Caco-2 (cell line): ENCODE results near the gene CFAP99. TPM values are rescaled to one million over a fixed set of nuclear protein-coding genes. Genes with fewer than 3 reads are reported as not detected.

Experiments
- BruUV-seq: library from RNA; stranded (reverse); fragments of 400-500 nt; replicated peaks from 2 replicates; lab custom pipeline; 2021; lab: Mats Ljungman, UMichigan
- CTCF ChIA-PET: fragments of 300-600 bp; sonication (Branson Sonifier 250); formaldehyde crosslinking; loops from one replicate; lab custom pipeline; 2022; ENCODE audit warnings: antibody characterized with exemption; lab: Charles Lee
- POLR2A ChIA-PET: fragments of 300-600 bp; sonication (Branson Sonifier 250); formaldehyde crosslinking; loops from one replicate; lab custom pipeline; 2022; ENCODE audit warnings: antibody characterized with exemption; lab: Charles Lee
- DNase-seq, 2 experiments: peaks; one replicate each; pipeline versions ENCODE4 v3.0.0 to v3.0.0-alpha.2; 2020 to 2022
- H3K27me3 ChIP-seq: replicated peaks from 2 replicates; pipeline ENCODE4 v1.6.0; 2011; ENCODE audit warnings: low read length; ENCODE audit not compliant: control insufficient read depth, insufficient read depth
- H3K36me3 ChIP-seq: 2 replicates; pipeline ENCODE4 v1.5.1; 2011; ENCODE audit warnings: low read length; ENCODE audit not compliant: control insufficient read depth, insufficient read depth
- H3K4me1 ChIP-seq: fragments of 250-450 bp; sonication (Bioruptor Pico); 2 replicates; pipeline ENCODE4 v1.5.1; 2020; ENCODE audit warnings: mild to moderate bottlenecking
- H3K4me3 ChIP-seq: 2 replicates; pipeline ENCODE4 v1.5.1; 2011; ENCODE audit warnings: low read depth, mild to moderate bottlenecking, control low read depth, low read length
- H3K9me3 ChIP-seq: fragments of 250-450 bp; sonication (Bioruptor Pico); 2 replicates; pipeline ENCODE4 v1.5.1; 2020; ENCODE audit warnings: mild to moderate bottlenecking, moderate library complexity
- H3K27ac Mint-ChIP-seq: one replicate; pipeline ENCODE4 v1.8.0; 2022; ENCODE audit warnings: mixed read lengths; ENCODE audit not compliant: unreplicated experiment
- H3K27me3 Mint-ChIP-seq: one replicate; pipeline ENCODE4 v1.8.0; 2022; ENCODE audit warnings: mixed read lengths; ENCODE audit not compliant: insufficient read depth, unreplicated experiment
- H3K36me3 Mint-ChIP-seq: one replicate; pipeline ENCODE4 v1.8.0; 2022; ENCODE audit warnings: mild to moderate bottlenecking, mixed read lengths; ENCODE audit not compliant: insufficient read depth, unreplicated experiment
- H3K4me1 Mint-ChIP-seq: one replicate; pipeline ENCODE4 v1.8.0; 2022; ENCODE audit warnings: low read depth, mixed read lengths; ENCODE audit not compliant: unreplicated experiment
- H3K4me3 Mint-ChIP-seq: one replicate; pipeline ENCODE4 v1.8.0; 2022; ENCODE audit warnings: mild to moderate bottlenecking, moderate library complexity, mixed read lengths; ENCODE audit not compliant: unreplicated experiment
- H3K9me3 Mint-ChIP-seq: one replicate; pipeline ENCODE4 v1.8.0; 2022; ENCODE audit warnings: mixed read lengths; ENCODE audit not compliant: unreplicated experiment
- intact Hi-C: fragments of 100-400 bp; cut with micrococcal nuclease; formaldehyde crosslinking; loops from one replicate; pipeline ENCODE4 v1.10.0; 2022; ENCODE audit not compliant: unreplicated experiment
- total RNA-seq: library from RNA; stranded (reverse); gene quantifications from 2 replicates; pipeline ENCODE4 v1.2.3, GENCODE V29; 2022
- TF ChIP-seq, protein P1 (sequence below), 2 experiments: fragments of 200-600 bp in 1 of 2; IDR thresholded peaks; 1 replicate in 1 of 2; 2 replicates in 1 of 2; pipeline versions ENCODE4 v1.5.1 to v1.8.0; 2011 to 2022; ENCODE audit warnings: antibody characterized with exemption in 1 of 2, control low read depth in 1 of 2, inconsistent platforms in 1 of 2, low read depth in 1 of 2, low read length in 1 of 2, mild to moderate bottlenecking in 1 of 2, moderate library complexity in 1 of 2; ENCODE audit not compliant: insufficient read depth in 1 of 2, severe bottlenecking in 1 of 2, unreplicated experiment in 1 of 2

The CFAP99 gene
- total RNA-seq, 1 experiment from 2014 or later, result not detected

DNA sequence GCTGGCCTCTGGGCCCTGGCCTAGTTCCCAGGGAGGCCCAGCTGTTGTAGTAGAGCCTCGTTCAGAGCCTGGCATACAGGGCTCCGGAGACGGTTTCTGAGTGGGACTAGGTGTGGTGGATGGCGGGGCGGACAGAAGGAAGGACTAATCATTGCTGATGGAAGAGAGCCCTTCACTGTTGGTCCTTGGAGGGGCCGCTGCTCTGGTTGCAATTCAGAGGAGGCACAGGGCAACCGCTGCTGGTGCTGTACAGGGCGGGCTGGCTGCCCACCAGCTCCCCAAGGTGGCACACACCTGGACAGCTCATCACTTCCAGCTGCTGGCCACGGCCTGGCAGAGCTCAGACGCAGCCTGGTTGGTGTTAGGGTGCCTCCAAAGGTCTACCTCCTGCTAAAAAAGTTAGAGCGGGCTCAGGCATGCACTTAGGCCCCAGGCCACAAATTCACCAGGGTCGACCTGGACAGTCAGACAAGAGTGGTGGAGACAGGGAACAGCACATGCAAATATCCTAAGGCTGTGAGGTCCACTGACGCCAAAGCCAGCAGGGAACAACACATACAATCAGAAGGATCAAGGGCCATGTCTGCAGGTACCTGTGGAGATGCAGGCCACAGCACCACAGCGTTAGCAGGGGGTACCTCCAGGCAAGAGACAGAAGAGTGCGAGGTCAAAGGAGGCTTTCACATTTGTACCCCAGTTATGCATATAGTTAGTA lies 42.6 kb downstream of the CFAP99 start:
- intact Hi-C loops, result loop anchor here (5.0 kb wide), 2 partner anchors 44 to 219 kb away; partner anchors contain the start of genes CFAP99, HAUS3, POLN and ZFYVE28
- Mint-ChIP-seq H3K27me3 (no peaks in the 10 kb centered on the region), H3K4me3 (peak overlapping the region; percentile 70), H3K9me3 (no peaks in the 10 kb centered on the region), H3K36me3 (peaks cover 5% of the 10 kb centered on the region), H3K27ac (peak overlapping the region; percentile 39), H3K4me1 (peaks cover 8% of the 10 kb centered on the region)
- DNase-seq, result no peak
- POLR2A ChIA-PET, result interaction anchor here (0.6 to 1.2 kb wide), 3 partner anchors 75 to 199 kb away, joined by 3 to 4 read pairs (median 4); partner anchors contain the start of gene FAM193A
- Histone ChIP-seq H3K9me3 (no peaks in the 10 kb centered on the region), H3K36me3 (no peaks in the 10 kb centered on the region), H3K4me3 (no peak overlapping the region), H3K27me3 (no peaks in the 10 kb centered on the region), H3K4me1 (peaks cover 3% of the 10 kb centered on the region; the same call in 1 of the 2 replicates)
- CTCF ChIA-PET, result interaction anchor here (1.5 kb wide), 1 partner anchor 241 kb away, joined by 14 read pairs; no protein-coding TSS in a partner anchor
- TF ChIP-seq, protein P1, sequence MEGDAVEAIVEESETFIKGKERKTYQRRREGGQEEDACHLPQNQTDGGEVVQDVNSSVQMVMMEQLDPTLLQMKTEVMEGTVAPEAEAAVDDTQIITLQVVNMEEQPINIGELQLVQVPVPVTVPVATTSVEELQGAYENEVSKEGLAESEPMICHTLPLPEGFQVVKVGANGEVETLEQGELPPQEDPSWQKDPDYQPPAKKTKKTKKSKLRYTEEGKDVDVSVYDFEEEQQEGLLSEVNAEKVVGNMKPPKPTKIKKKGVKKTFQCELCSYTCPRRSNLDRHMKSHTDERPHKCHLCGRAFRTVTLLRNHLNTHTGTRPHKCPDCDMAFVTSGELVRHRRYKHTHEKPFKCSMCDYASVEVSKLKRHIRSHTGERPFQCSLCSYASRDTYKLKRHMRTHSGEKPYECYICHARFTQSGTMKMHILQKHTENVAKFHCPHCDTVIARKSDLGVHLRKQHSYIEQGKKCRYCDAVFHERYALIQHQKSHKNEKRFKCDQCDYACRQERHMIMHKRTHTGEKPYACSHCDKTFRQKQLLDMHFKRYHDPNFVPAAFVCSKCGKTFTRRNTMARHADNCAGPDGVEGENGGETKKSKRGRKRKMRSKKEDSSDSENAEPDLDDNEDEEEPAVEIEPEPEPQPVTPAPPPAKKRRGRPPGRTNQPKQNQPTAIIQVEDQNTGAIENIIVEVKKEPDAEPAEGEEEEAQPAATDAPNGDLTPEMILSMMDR (IDR thresholded peaks at IDR 0.05; ENCODE audit: insufficient read depth in 1 of 2, low read depth in 1 of 2, low read length in 1 of 2, severe bottlenecking in 1 of 2, unreplicated experiment in 1 of 2), result no peak
- no TSS peak for BruUV-seq

- Mint-ChIP-seq H3K36me3 (peaks cover 5% of the 10 kb centered on the region), H3K4me3 (peak overlapping the region; percentile 70), H3K9me3 (no peaks in the 10 kb centered on the region), H3K27me3 (no peaks in the 10 kb centered on the region), H3K4me1 (peaks cover 8% of the 10 kb centered on the region), H3K27ac (peak overlapping the region; percentile 39)
- Histone ChIP-seq H3K27me3 (no peaks in the 10 kb centered on the region), H3K4me1 (peaks cover 3% of the 10 kb centered on the region; the same call in 1 of the 2 replicates), H3K4me3 (peak overlapping the region; percentile 33), H3K36me3 (no peaks in the 10 kb centered on the region), H3K9me3 (no peaks in the 10 kb centered on the region)
- DNase-seq, result peak in 1 of 2 experiments; percentile 84
- BruUV-seq, result no TSS peak
- POLR2A ChIA-PET, result interaction anchor here (0.6 to 1.2 kb wide), 3 partner anchors 74 to 200 kb away, joined by 3 to 4 read pairs (median 4); partner anchors contain the start of gene FAM193A
- TF ChIP-seq, protein P1 (IDR thresholded peaks at IDR 0.05; ENCODE audit: insufficient read depth in 1 of 2, low read depth in 1 of 2, low read length in 1 of 2, severe bottlenecking in 1 of 2, unreplicated experiment in 1 of 2), result peak; percentile 26 to 54
- CTCF ChIA-PET, result interaction anchor here (0.6 to 1.5 kb wide), 3 partner anchors 59 to 242 kb away, joined by 3 to 14 read pairs (median 6); partner anchors contain the start of gene MXD4
- intact Hi-C loops, result loop anchor here (1.0 to 5.0 kb wide), 3 partner anchors 45 to 242 kb away; partner anchors contain the start of genes CFAP99, HAUS3, POLN and ZFYVE28
Observed at GRCh38 chr4:2462218-2462991, 43.6 kb downstream of the CFAP99 start.
